Mesendoderm (in vitro differentiated cells): ENCODE results near the gene CCNA2.

Source experiments
- DNase-seq: peaks from one replicate; pipeline ENCODE4 v3.0.0; 2013
- H2AK5ac ChIP-seq: 2 replicates; pipeline ENCODE4 v1.6.1; 2013; ENCODE audit warnings: low read length, inconsistent platforms
- H2BK120ac ChIP-seq: 2 replicates; pipeline ENCODE4 v1.6.1; 2013; ENCODE audit warnings: low read depth, mild to moderate bottlenecking, low read length, moderate library complexity, mixed read lengths
- H2BK15ac ChIP-seq: replicated peaks from 2 replicates; pipeline ENCODE4 v1.6.1; 2013; ENCODE audit warnings: low read depth, mild to moderate bottlenecking, moderate library complexity
- H2BK5ac ChIP-seq: 2 replicates; pipeline ENCODE4 v1.6.1; 2013; ENCODE audit warnings: low read length, inconsistent platforms
- H3K18ac ChIP-seq: 2 replicates; pipeline ENCODE4 v1.6.1; 2013; ENCODE audit warnings: mild to moderate bottlenecking, low read length, mixed read lengths
- H3K23ac ChIP-seq: one replicate; pipeline ENCODE4 v1.6.1; 2013; ENCODE audit warnings: low read length
- H3K27ac ChIP-seq: 2 replicates; pipeline ENCODE4 v1.5.1; 2013; ENCODE audit warnings: low read depth, mild to moderate bottlenecking, inconsistent platforms, low read length, moderate library complexity
- H3K27me3 ChIP-seq: 2 replicates; pipeline ENCODE4 v1.6.1; 2013; ENCODE audit warnings: low read length, control low read depth, mild to moderate bottlenecking, inconsistent platforms; ENCODE audit not compliant: insufficient read depth, poor library complexity
- H3K36me3 ChIP-seq: 2 replicates; pipeline ENCODE4 v1.6.1; 2013; ENCODE audit warnings: low read length, inconsistent platforms; ENCODE audit not compliant: control insufficient read depth, insufficient read depth
- H3K4ac ChIP-seq: one replicate; pipeline ENCODE4 v1.6.1; 2013; ENCODE audit warnings: low read depth, mild to moderate bottlenecking, low read length, moderate library complexity
- H3K4me1 ChIP-seq: 2 replicates; pipeline ENCODE4 v1.6.1; 2013; ENCODE audit warnings: low read depth, low read length, inconsistent platforms; ENCODE audit not compliant: control insufficient read depth
- H3K4me2 ChIP-seq: 2 replicates; pipeline ENCODE4 v1.6.1; 2013; ENCODE audit warnings: low read length
- H3K4me3 ChIP-seq: 2 replicates; pipeline ENCODE4 v1.5.1; 2013; ENCODE audit warnings: mild to moderate bottlenecking, low read length
- H3K56ac ChIP-seq: one replicate; pipeline ENCODE4 v1.6.1; 2013; ENCODE audit warnings: low read length
- H3K79me1 ChIP-seq: 2 replicates; pipeline ENCODE4 v1.6.1; 2013; ENCODE audit warnings: low read length, inconsistent platforms
- H3K79me2 ChIP-seq: 2 replicates; pipeline ENCODE4 v1.6.1; 2013; ENCODE audit warnings: mild to moderate bottlenecking, low read length; ENCODE audit not compliant: control insufficient read depth, insufficient read depth
- H3K9ac ChIP-seq: 2 replicates; pipeline ENCODE4 v1.6.1; 2013; ENCODE audit warnings: low read length, inconsistent platforms
- H4K5ac ChIP-seq: one replicate; pipeline ENCODE4 v1.6.1; 2013; ENCODE audit warnings: low read length
- H4K8ac ChIP-seq: one replicate; pipeline ENCODE4 v1.6.1; 2013; ENCODE audit warnings: low read depth, mild to moderate bottlenecking, control low read depth, low read length, moderate library complexity
- WGBS: extraction: QIAGEN DNeasy Blood & Tissue Kit; methylation state at CpG from one replicate; pipeline ENCODE4 v1.1.7; 2013; ENCODE audit warnings: low lambda C conversion rate, missing lambda C conversion rate; ENCODE audit not compliant: insufficient coverage; ENCODE audit errors: extremely low coverage; 5-methylcytosine and 5-hydroxymethylcytosine counted together

CCNA2 gene

GRCh38 chr4:121818215-121818614, 5.5 kb downstream of the CCNA2 start:
- Histone ChIP-seq H2AK5ac (no peak overlapping the region), H3K4me2 (no peak overlapping the region), H3K79me1 (peaks cover 9% of the 10 kb centered on the region), H3K27me3 (no peaks in the 10 kb centered on the region), H3K4me1 (no peaks in the 10 kb centered on the region), H3K18ac (no peak overlapping the region), H3K23ac (no peak overlapping the region), H3K36me3 (peaks cover 9% of the 10 kb centered on the region), H4K5ac (no peak overlapping the region), H3K79me2 (peaks cover 15% of the 10 kb centered on the region), H2BK15ac (no peak overlapping the region), H2BK5ac (no peak overlapping the region), H3K4ac (no peak overlapping the region), H3K9ac (no peak overlapping the region), H4K8ac (no peak overlapping the region), H2BK120ac (no peak overlapping the region), H3K4me3 (no peak overlapping the region), H3K56ac (no peak overlapping the region), H3K27ac (no peak overlapping the region)
- WGBS = no CpG with 5 or more reads among the region's 1 CpG
- DNase-seq = no peak

- Histone ChIP-seq H3K4me1 (no peaks in the 10 kb centered on the region), H3K9ac (no peak overlapping the region), H3K4me3 (no peak overlapping the region), H3K56ac (no peak overlapping the region), H3K4ac (no peak overlapping the region), H3K27me3 (no peaks in the 10 kb centered on the region), H3K79me1 (peaks cover 7% of the 10 kb centered on the region), H3K18ac (no peak overlapping the region), H3K23ac (no peak overlapping the region), H3K27ac (no peak overlapping the region), H2AK5ac (no peak overlapping the region), H4K5ac (no peak overlapping the region), H3K79me2 (peaks cover 10% of the 10 kb centered on the region), H2BK5ac (no peak overlapping the region), H3K36me3 (peaks cover 9% of the 10 kb centered on the region), H2BK120ac (no peak overlapping the region), H3K4me2 (no peak overlapping the region), H2BK15ac (no peak overlapping the region), H4K8ac (no peak overlapping the region)
- no CpG with 5 or more reads among the region's 1 CpG for WGBS
- DNase-seq = no peak
Measured at GRCh38 chr4:121817701-121818100, 6.0 kb downstream of the CCNA2 start.

- Histone ChIP-seq H2AK5ac (no peak overlapping the region), H3K9ac (no peak overlapping the region), H3K79me2 (peaks cover 3% of the 10 kb centered on the region), H3K56ac (no peak overlapping the region), H3K36me3 (peaks cover 9% of the 10 kb centered on the region), H3K79me1 (peaks cover 5% of the 10 kb centered on the region), H3K27ac (no peak overlapping the region), H4K5ac (no peak overlapping the region), H3K4ac (no peak overlapping the region), H3K4me1 (no peaks in the 10 kb centered on the region), H2BK15ac (no peak overlapping the region), H3K23ac (no peak overlapping the region), H3K4me2 (no peak overlapping the region), H3K4me3 (no peak overlapping the region), H4K8ac (no peak overlapping the region), H2BK120ac (no peak overlapping the region), H2BK5ac (no peak overlapping the region), H3K27me3 (no peaks in the 10 kb centered on the region), H3K18ac (no peak overlapping the region)
- DNase-seq = no peak
- WGBS = no CpG with 5 or more reads among the region's 3 CpGs
Measured at GRCh38 chr4:121817006-121817405, 6.7 kb downstream of the CCNA2 start.

GRCh38 chr4:121814756-121815155, 8.9 kb downstream of the CCNA2 start:
- H3K18ac ChIP-seq = no peak overlapping the region
- no peak overlapping the region for H2AK5ac ChIP-seq
- no peak overlapping the region for H2BK15ac ChIP-seq
- H2BK120ac ChIP-seq = no peak overlapping the region
- no peak overlapping the region for H3K56ac ChIP-seq
- H4K8ac ChIP-seq = no peak overlapping the region
- DNase-seq = no peak
- no peak overlapping the region for H3K9ac ChIP-seq
- no CpG with 5 or more reads among the region's 2 CpGs for WGBS
- H3K79me1 ChIP-seq = peaks cover 2% of the 10 kb centered on the region
- no peaks in the 10 kb centered on the region for H3K27me3 ChIP-seq
- no peaks in the 10 kb centered on the region for H3K4me1 ChIP-seq
- H4K5ac ChIP-seq = no peak overlapping the region
- H3K36me3 ChIP-seq = peaks cover 7% of the 10 kb centered on the region
- no peak overlapping the region for H3K4me2 ChIP-seq
- H3K4me3 ChIP-seq = no peak overlapping the region
- no peak overlapping the region for H2BK5ac ChIP-seq
- H3K23ac ChIP-seq = no peak overlapping the region
- H3K79me2 ChIP-seq = no peaks in the 10 kb centered on the region
- H3K27ac ChIP-seq = no peak overlapping the region
- H3K4ac ChIP-seq = no peak overlapping the region

- no peak overlapping the region for H2AK5ac ChIP-seq
- H3K79me2 ChIP-seq = no peaks in the 10 kb centered on the region
- no peak overlapping the region for H2BK120ac ChIP-seq
- H2BK15ac ChIP-seq = no peak overlapping the region
- peaks cover 2% of the 10 kb centered on the region for H3K36me3 ChIP-seq
- H3K27me3 ChIP-seq = no peaks in the 10 kb centered on the region
- no peaks in the 10 kb centered on the region for H3K79me1 ChIP-seq
- no peak overlapping the region for H4K5ac ChIP-seq
- H3K27ac ChIP-seq = no peak overlapping the region
- no peak overlapping the region for H2BK5ac ChIP-seq
- H3K4me2 ChIP-seq = no peak overlapping the region
- no peaks in the 10 kb centered on the region for H3K4me1 ChIP-seq
- no peak overlapping the region for H3K9ac ChIP-seq
- no peak overlapping the region for H3K4me3 ChIP-seq
- no peak for DNase-seq
- H3K4ac ChIP-seq = no peak overlapping the region
- H3K18ac ChIP-seq = no peak overlapping the region
- no peak overlapping the region for H3K23ac ChIP-seq
- no peak overlapping the region for H3K56ac ChIP-seq
- no peak overlapping the region for H4K8ac ChIP-seq
Measured at GRCh38 chr4:121811122-121811521, 12.6 kb downstream of the CCNA2 start.

- Histone ChIP-seq H3K27me3 (no peaks in the 10 kb centered on the region), H3K4me2 (no peak overlapping the region), H4K5ac (no peak overlapping the region), H3K4me1 (no peaks in the 10 kb centered on the region), H3K18ac (no peak overlapping the region), H2AK5ac (no peak overlapping the region), H2BK120ac (no peak overlapping the region), H3K79me1 (no peaks in the 10 kb centered on the region), H3K36me3 (peaks cover 2% of the 10 kb centered on the region), H3K4ac (no peak overlapping the region), H3K9ac (no peak overlapping the region), H4K8ac (no peak overlapping the region), H3K4me3 (no peak overlapping the region), H2BK15ac (no peak overlapping the region), H3K23ac (no peak overlapping the region), H3K27ac (no peak overlapping the region), H2BK5ac (no peak overlapping the region), H3K56ac (no peak overlapping the region), H3K79me2 (peaks cover 11% of the 10 kb centered on the region)
- DNase-seq = no peak
- WGBS = no CpG with 5 or more reads among the region's 4 CpGs
Measured at GRCh38 chr4:121806411-121806810, 17.3 kb downstream of the CCNA2 start.
